Mesothelial cell of epicardium (in vitro differentiated cells): ENCODE measurements around the gene JPH2. TPM values are rescaled to one million over a fixed set of nuclear protein-coding genes. Genes with fewer than 3 reads are reported as not detected.

Experiments used
- DNase-seq, 2 experiments: peaks; one replicate each; pipeline ENCODE4 v3.0.0; 2021; ENCODE audit warnings: low spot score in 2 of 2; ENCODE audit not compliant: unreplicated experiment in 2 of 2
- H3K27ac Mint-ChIP-seq: 2 replicates; pipeline ENCODE4 v1.8.0; 2021; ENCODE audit warnings: mixed read lengths
- H3K27me3 Mint-ChIP-seq: 2 replicates; pipeline ENCODE4 v1.8.0; 2021; ENCODE audit warnings: low read depth, mixed read lengths
- H3K36me3 Mint-ChIP-seq: 2 replicates; pipeline ENCODE4 v1.8.0; 2021; ENCODE audit warnings: mixed read lengths
- H3K4me1 Mint-ChIP-seq: 2 replicates; pipeline ENCODE4 v1.8.0; 2021; ENCODE audit warnings: mixed read lengths
- H3K4me3 Mint-ChIP-seq: 2 replicates; pipeline ENCODE4 v1.8.0; 2021; ENCODE audit warnings: mild to moderate bottlenecking, moderate library complexity, mixed read lengths
- H3K9me3 Mint-ChIP-seq: 2 replicates; pipeline ENCODE4 v1.8.0; 2021; ENCODE audit warnings: mixed read lengths
- total RNA-seq: library from RNA; stranded (reverse); gene quantifications from 3 replicates; pipeline ENCODE4 v1.2.1, GENCODE V29; 2021
- TF ChIP-seq, protein P1 (sequence below): fragments of 200-600 bp; sonication (generic); IDR thresholded peaks from one replicate; pipeline ENCODE4 v1.5.0; 2021; ENCODE audit warnings: antibody characterized with exemption; ENCODE audit not compliant: unreplicated experiment

The JPH2 gene
- total RNA-seq, 1 donor from 2014 or later, result 3.5 TPM

DNA sequence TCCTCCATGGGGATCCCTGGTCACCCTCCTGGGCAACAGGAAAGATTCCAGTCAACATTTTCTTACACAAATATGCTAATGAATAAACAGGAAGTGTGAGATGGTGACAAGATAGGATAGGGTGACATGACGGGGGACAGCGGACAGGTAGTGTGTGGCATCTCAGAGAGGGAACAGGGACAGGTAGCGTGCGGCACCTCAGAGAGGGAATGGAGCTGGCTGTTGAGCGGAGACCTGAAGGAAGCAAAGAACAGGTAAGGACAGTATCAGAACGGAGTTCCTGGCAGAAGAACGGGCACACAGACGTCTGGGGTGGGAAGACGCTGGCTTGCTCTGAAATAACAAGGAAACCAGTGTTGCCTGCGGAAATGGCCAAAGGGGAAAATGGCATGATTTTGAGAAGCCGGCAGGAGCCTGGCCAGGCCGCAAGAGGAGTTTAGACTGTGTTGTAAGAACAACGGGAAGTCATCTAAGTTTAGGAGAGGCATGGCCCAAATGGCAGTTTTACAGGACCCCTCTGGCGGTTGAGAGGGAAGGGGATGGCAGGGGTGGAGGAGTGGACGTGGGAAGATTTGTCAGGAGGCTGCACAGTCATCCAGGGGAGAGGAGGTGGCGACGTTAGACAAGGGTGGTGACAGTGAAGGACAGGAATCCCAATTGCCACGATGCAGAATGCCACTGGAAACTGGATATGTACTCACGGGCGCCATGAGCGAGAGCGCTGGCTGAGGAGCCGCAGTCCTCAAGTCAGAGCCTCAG is 111.6 kb downstream of the JPH2 start:
- no peaks in the 10 kb centered on the region for H3K4me1 Mint-ChIP-seq
- no peak for DNase-seq
- no peaks in the 10 kb centered on the region for H3K9me3 Mint-ChIP-seq
- no peak overlapping the region for H3K27ac Mint-ChIP-seq
- no peaks in the 10 kb centered on the region for H3K36me3 Mint-ChIP-seq
- TF ChIP-seq, protein P1, sequence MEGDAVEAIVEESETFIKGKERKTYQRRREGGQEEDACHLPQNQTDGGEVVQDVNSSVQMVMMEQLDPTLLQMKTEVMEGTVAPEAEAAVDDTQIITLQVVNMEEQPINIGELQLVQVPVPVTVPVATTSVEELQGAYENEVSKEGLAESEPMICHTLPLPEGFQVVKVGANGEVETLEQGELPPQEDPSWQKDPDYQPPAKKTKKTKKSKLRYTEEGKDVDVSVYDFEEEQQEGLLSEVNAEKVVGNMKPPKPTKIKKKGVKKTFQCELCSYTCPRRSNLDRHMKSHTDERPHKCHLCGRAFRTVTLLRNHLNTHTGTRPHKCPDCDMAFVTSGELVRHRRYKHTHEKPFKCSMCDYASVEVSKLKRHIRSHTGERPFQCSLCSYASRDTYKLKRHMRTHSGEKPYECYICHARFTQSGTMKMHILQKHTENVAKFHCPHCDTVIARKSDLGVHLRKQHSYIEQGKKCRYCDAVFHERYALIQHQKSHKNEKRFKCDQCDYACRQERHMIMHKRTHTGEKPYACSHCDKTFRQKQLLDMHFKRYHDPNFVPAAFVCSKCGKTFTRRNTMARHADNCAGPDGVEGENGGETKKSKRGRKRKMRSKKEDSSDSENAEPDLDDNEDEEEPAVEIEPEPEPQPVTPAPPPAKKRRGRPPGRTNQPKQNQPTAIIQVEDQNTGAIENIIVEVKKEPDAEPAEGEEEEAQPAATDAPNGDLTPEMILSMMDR, result no peak
- H3K27me3 Mint-ChIP-seq, result peaks cover 23% of the 10 kb centered on the region
- H3K4me3 Mint-ChIP-seq, result no peak overlapping the region

DNA sequence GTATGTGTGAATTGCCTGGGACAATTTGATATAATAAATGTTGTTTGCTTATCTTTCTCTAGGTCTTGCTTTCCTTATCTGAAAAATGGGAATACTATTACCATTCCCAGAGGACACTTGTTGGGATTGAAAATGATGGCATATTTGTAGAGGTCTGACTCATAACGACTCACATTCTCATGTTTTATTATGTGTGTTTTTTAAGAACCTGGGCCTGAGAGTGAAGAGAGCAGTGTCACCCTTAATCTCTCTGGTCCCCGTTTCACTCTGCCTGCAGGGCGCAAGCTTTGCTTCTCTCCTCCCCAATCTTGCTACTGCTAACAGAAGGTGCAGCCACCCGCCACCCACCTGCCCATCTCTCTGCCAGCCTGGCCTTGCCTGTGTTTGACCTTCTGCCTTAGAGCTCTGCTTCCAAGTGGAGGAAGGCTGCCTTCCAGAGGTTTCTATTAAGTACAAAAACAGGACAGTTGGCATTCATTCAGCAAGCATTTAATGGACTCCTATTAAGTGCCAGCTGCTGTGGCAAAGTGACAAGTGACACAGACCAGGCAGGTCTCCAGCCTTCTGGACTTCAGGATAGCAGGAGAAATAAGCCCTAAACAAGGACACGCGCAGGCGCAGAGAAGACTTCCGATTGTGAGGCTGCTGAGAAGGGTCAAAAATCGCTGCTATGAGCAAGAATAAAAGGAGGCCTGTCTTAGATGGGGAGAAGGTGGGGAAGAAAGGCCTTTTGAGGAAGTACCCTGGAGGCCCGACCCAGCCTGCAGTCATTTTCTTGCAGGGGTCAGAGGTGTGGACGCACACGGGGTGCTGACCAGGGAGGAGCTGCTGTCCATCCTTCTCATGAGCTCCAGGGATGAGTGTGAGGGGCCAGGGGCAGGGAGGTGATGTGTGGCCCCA is 112.5 kb downstream of the JPH2 start:
- Mint-ChIP-seq H3K27ac (no peak overlapping the region), H3K4me3 (no peak overlapping the region), H3K9me3 (no peaks in the 10 kb centered on the region), H3K36me3 (no peaks in the 10 kb centered on the region), H3K4me1 (no peaks in the 10 kb centered on the region), H3K27me3 (peaks cover 26% of the 10 kb centered on the region)
- TF ChIP-seq, protein P1, result no peak
- DNase-seq, result no peak

DNA sequence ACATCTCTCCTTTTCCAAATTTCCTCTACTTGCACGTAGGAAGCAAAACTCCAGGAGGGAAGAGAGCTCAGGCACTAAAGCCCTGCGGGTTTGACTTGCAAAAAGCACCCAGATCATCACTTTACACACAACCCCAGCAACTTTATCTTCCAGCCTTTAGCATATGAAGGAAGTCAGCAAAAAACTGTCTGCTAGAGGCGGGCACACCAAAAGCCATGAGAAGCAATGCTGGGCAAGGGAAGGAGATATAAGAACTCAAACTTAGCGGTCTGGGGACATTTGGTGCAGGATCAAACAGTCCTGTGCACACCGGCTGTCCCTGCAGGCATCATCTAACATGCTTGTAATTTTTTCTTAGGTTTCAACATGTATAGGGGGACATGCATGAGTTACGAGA is 113.3 kb downstream of the JPH2 start:
- H3K36me3 Mint-ChIP-seq, result no peaks in the 10 kb centered on the region
- no peak for DNase-seq
- TF ChIP-seq, protein P1, result no peak
- no peaks in the 10 kb centered on the region for H3K9me3 Mint-ChIP-seq
- H3K27me3 Mint-ChIP-seq, result peaks cover 26% of the 10 kb centered on the region
- no peaks in the 10 kb centered on the region for H3K4me1 Mint-ChIP-seq
- H3K4me3 Mint-ChIP-seq, result no peak overlapping the region
- H3K27ac Mint-ChIP-seq, result no peak overlapping the region

DNA sequence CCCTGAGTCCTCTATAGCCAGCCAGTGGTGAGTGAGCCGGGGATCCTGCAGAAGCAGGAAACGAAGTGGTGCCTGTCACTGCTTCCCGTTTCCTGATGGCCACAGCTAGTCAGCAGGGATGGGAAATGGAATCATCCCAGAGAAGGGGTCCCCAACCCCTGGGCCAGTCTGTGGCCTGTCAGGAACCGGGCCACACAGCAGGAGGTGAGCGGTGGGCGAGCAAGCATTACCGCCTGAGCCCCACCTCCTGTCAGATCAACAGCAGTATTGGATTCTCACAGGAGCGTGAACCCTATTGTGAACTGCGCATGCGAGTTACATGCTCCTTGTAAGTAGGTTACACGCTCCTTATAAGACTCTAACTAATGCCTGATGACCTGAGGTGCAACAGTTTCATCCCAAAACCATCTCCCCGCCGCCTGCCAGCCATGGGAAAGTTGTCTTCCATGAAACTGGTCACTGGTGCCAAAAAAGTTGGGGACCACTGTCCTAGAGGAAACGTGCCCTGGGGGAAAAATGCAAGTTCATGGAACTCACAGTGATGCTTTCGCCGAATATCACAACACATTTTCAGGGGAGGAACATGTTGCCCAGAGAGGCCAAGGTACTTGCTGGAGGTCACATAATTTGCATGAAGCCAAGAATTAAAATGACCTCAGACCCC is 113.8 kb downstream of the JPH2 start:
- Mint-ChIP-seq H3K27me3 (peaks cover 26% of the 10 kb centered on the region), H3K4me3 (no peak overlapping the region)
- no peak for DNase-seq

DNA sequence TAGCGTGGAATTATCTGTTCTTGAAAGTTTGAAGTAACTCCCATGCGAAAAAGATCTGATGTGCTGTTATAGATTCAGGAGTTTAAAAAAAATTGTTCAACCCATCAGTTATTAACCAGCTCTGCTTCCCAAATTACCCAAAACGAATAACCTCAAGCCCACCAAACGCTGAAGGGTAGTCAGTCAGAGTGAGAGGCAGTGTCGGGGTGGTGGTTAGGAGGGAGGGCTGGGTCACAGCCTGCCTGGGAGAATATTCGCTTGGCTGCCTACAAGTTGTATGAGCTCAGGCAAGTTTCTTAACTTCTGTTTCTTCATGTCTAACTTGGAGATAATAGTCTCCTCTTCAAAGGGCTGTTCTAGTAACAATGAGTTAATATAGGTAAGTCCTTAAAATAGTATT is 114.6 kb downstream of the JPH2 start:
- H3K9me3 Mint-ChIP-seq, result no peaks in the 10 kb centered on the region
- DNase-seq, result no peak
- no peaks in the 10 kb centered on the region for H3K36me3 Mint-ChIP-seq
- no peaks in the 10 kb centered on the region for H3K4me1 Mint-ChIP-seq
- no peak overlapping the region for H3K27ac Mint-ChIP-seq
- peaks cover 26% of the 10 kb centered on the region for H3K27me3 Mint-ChIP-seq
- H3K4me3 Mint-ChIP-seq, result no peak overlapping the region
- TF ChIP-seq, protein P1, result no peak

More for the DNA sequence above, 113.8 kb downstream of the JPH2 start:
- Mint-ChIP-seq H3K9me3 (no peaks in the 10 kb centered on the region), H3K27ac (no peak overlapping the region), H3K4me1 (no peaks in the 10 kb centered on the region), H3K36me3 (no peaks in the 10 kb centered on the region)
- TF ChIP-seq, protein P1, result no peak
